Trophoblast cell (in vitro differentiated cells and primary cell): Measurements from ENCODE around the gene DNAJB8.

ENCODE experiments used
- DNase-seq, 2 donors: peaks; one replicate each; pipeline ENCODE4 v3.0.0-alpha.2; 2016
- H2AFZ ChIP-seq: 2 replicates; pipeline ENCODE4 v1.6.1; 2013; ENCODE audit warnings: low read length, moderate library complexity, mild to moderate bottlenecking; ENCODE audit not compliant: insufficient read depth, poor library complexity
- H2AK5ac ChIP-seq: 2 replicates; pipeline ENCODE4 v1.6.1; 2013; ENCODE audit warnings: mild to moderate bottlenecking, low read length
- H2BK120ac ChIP-seq: 2 replicates; pipeline ENCODE4 v1.6.1; 2013; ENCODE audit warnings: low read length, mild to moderate bottlenecking, moderate library complexity; ENCODE audit not compliant: insufficient read depth, poor library complexity
- H2BK12ac ChIP-seq: 2 replicates; pipeline ENCODE4 v1.6.1; 2013; ENCODE audit warnings: mild to moderate bottlenecking, low read length, moderate library complexity
- H2BK5ac ChIP-seq: 2 replicates; pipeline ENCODE4 v1.6.1; 2013; ENCODE audit warnings: low read length, low read depth, moderate library complexity, mild to moderate bottlenecking; ENCODE audit not compliant: poor library complexity
- H3K14ac ChIP-seq: 2 replicates; pipeline ENCODE4 v1.6.1; 2013; ENCODE audit warnings: mild to moderate bottlenecking, low read length
- H3K18ac ChIP-seq: 2 replicates; pipeline ENCODE4 v1.6.1; 2013; ENCODE audit warnings: mild to moderate bottlenecking, low read length
- H3K23ac ChIP-seq: 2 replicates; pipeline ENCODE4 v1.6.1; 2013; ENCODE audit warnings: low read length
- H3K27ac ChIP-seq: 2 replicates; pipeline ENCODE4 v1.5.1; 2013; ENCODE audit warnings: low read depth, mild to moderate bottlenecking, inconsistent platforms, low read length, moderate library complexity
- H3K27me3 ChIP-seq: 2 replicates; pipeline ENCODE4 v1.6.1; 2013; ENCODE audit warnings: inconsistent platforms, mild to moderate bottlenecking, low read length, moderate library complexity; ENCODE audit not compliant: insufficient read depth
- H3K36me3 ChIP-seq, 2 experiments: 1 replicate in 1 of 2; 2 replicates in 1 of 2; pipeline ENCODE4 v1.6.1; 2013; ENCODE audit warnings: low read length in 2 of 2, mild to moderate bottlenecking in 2 of 2, moderate library complexity in 1 of 2; ENCODE audit not compliant: insufficient read depth in 2 of 2, control insufficient read depth in 1 of 2
- H3K4ac ChIP-seq: 2 replicates; pipeline ENCODE4 v1.6.1; 2013; ENCODE audit warnings: low read depth, mild to moderate bottlenecking, low read length, moderate library complexity
- H3K4me1 ChIP-seq, 2 experiments: 1 replicate in 1 of 2; 2 replicates in 1 of 2; pipeline ENCODE4 v1.6.1; 2013; ENCODE audit warnings: low read length in 2 of 2, mild to moderate bottlenecking in 2 of 2, moderate library complexity in 1 of 2; ENCODE audit not compliant: insufficient read depth in 2 of 2, control insufficient read depth in 1 of 2
- H3K4me2 ChIP-seq: 2 replicates; pipeline ENCODE4 v1.6.1; 2013; ENCODE audit warnings: inconsistent platforms, mild to moderate bottlenecking, low read length, moderate library complexity
- H3K4me3 ChIP-seq: 2 replicates; pipeline ENCODE4 v1.5.1; 2013; ENCODE audit warnings: mild to moderate bottlenecking, low read depth, low read length, inconsistent platforms
- H3K79me1 ChIP-seq: one replicate; pipeline ENCODE4 v1.6.1; 2013; ENCODE audit warnings: low read length
- H3K79me2 ChIP-seq: 2 replicates; pipeline ENCODE4 v1.6.1; 2013; ENCODE audit warnings: low read length, mild to moderate bottlenecking; ENCODE audit not compliant: control insufficient read depth, insufficient read depth, poor library complexity
- H3K9ac ChIP-seq: 2 replicates; pipeline ENCODE4 v1.6.1; 2013; ENCODE audit warnings: mild to moderate bottlenecking, low read length
- H3K9me3 ChIP-seq: 2 replicates; pipeline ENCODE4 v1.6.1; 2013; ENCODE audit warnings: low read depth, mild to moderate bottlenecking, control low read depth, inconsistent platforms, low read length; ENCODE audit not compliant: insufficient read depth
- H4K12ac ChIP-seq: 2 replicates; pipeline ENCODE4 v1.6.1; 2013; ENCODE audit warnings: low read depth, mild to moderate bottlenecking, low read length, moderate library complexity
- H4K8ac ChIP-seq: 2 replicates; pipeline ENCODE4 v1.6.1; 2013; ENCODE audit warnings: low read depth, mild to moderate bottlenecking, low read length, moderate library complexity
- H4K91ac ChIP-seq: one replicate; pipeline ENCODE4 v1.6.1; 2013; ENCODE audit warnings: low read depth, mild to moderate bottlenecking, low read length, moderate library complexity
- WGBS: extraction: QIAGEN DNeasy Blood & Tissue Kit; methylation state at CpG from one replicate; pipeline ENCODE4 v1.1.7; 2013; ENCODE audit warnings: missing lambda C conversion rate; ENCODE audit not compliant: insufficient read length, insufficient coverage; ENCODE audit errors: extremely low coverage; 5-methylcytosine and 5-hydroxymethylcytosine counted together

DNAJB8 gene

GRCh38 chr3:128452678-128453275 lies 13.9 kb downstream of the DNAJB8 start:
- Histone ChIP-seq H3K79me1 (peaks cover 9% of the 10 kb centered on the region), H4K91ac (peak overlapping the region; percentile 75), H4K8ac (peak overlapping the region; percentile 47), H3K23ac (no peak overlapping the region), H3K36me3 (no peaks in the 10 kb centered on the region), H3K27ac (no peak overlapping the region), H3K9me3 (peaks cover 4% of the 10 kb centered on the region), H2AK5ac (peak overlapping the region; percentile 47), H3K27me3 (no peaks in the 10 kb centered on the region), H3K4me3 (no peak overlapping the region), H3K14ac (no peak overlapping the region), H3K4ac (no peak overlapping the region), H2BK5ac (peak overlapping the region; percentile 55), H3K18ac (no peak overlapping the region), H3K79me2 (peaks cover 3% of the 10 kb centered on the region), H4K12ac (no peak overlapping the region), H2BK12ac (peak overlapping the region; percentile 83), H3K4me1 (peaks cover 12 to 16% of the 10 kb centered on the region in 2 experiments), H3K4me2 (no peak overlapping the region), H3K9ac (no peak overlapping the region), H2BK120ac (peak overlapping the region; percentile 90), H2AFZ (no peak overlapping the region)
- WGBS = no CpG with 5 or more reads among the region's 21 CpGs
- DNase-seq = no peak

DNA sequence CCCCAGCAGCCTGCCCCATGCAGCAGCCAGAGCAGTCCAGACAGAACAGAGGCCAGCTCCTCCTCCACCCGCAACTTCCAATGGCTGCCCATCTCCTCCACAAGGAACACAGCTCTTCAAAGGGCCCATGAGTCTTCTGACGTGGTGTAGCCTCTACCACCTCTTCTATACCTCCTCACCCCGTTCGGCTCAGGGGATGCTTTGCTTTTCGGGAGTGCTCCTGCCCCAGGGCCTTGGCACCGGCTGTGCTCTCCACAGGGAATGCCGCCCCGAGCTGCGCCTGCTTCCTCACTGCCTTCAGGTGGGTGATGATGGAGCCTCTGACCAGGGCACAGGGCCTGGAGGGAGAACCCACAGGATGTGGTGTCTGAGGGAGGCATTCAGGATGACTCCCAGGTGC lies 14.6 kb downstream of the DNAJB8 start:
- Histone ChIP-seq H3K36me3 (no peaks in the 10 kb centered on the region), H3K14ac (no peak overlapping the region), H3K79me2 (peaks cover 3% of the 10 kb centered on the region), H3K79me1 (peaks cover 9% of the 10 kb centered on the region), H3K23ac (no peak overlapping the region), H3K9ac (no peak overlapping the region), H2BK12ac (peak overlapping the region; percentile 32), H4K91ac (no peak overlapping the region), H2BK120ac (no peak overlapping the region), H2AFZ (no peak overlapping the region), H3K9me3 (peaks cover 4% of the 10 kb centered on the region), H3K27me3 (no peaks in the 10 kb centered on the region), H3K4me1 (peaks cover 12 to 16% of the 10 kb centered on the region in 2 experiments), H4K12ac (no peak overlapping the region), H3K27ac (no peak overlapping the region), H2AK5ac (no peak overlapping the region), H3K4ac (no peak overlapping the region), H3K4me3 (no peak overlapping the region), H4K8ac (no peak overlapping the region), H3K4me2 (no peak overlapping the region), H2BK5ac (no peak overlapping the region), H3K18ac (no peak overlapping the region)
- no CpG with 5 or more reads among the region's 9 CpGs for WGBS
- no peak for DNase-seq

DNA sequence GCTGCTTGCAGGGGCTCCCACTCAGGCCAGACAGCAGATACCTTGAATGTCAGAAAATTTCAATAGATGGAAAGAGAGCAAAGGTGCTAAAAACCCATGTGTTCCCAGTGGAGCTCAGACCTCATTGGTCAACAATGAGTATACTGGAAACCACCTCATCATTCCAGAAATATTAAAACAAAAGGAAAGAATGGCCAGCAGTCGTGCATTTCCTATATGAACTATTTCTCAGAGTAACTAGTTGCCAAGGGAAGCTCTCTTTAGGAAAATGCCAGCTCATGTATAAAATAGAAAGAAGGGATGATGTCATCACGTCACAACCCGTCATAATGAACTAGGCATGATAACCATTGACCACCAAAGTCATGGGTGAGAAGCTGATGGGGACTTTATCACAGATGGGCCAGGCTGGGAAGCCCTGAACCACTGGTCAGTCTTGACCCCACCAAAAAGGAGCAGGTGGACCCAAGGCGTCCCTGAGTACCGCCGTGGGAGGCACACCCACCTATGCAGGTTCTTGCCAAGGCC lies 17.5 kb downstream of the DNAJB8 start:
- Histone ChIP-seq H3K4me3 (no peak overlapping the region), H2AFZ (no peak overlapping the region), H3K27me3 (no peaks in the 10 kb centered on the region), H3K9ac (no peak overlapping the region), H3K9me3 (peaks cover 11% of the 10 kb centered on the region), H2BK5ac (no peak overlapping the region), H3K23ac (no peak overlapping the region), H4K8ac (no peak overlapping the region), H3K18ac (no peak overlapping the region), H3K79me2 (peaks cover under 1% of the 10 kb centered on the region), H2BK120ac (no peak overlapping the region), H2BK12ac (no peak overlapping the region), H4K12ac (no peak overlapping the region), H3K27ac (no peak overlapping the region), H3K4me1 (peaks cover 8 to 12% of the 10 kb centered on the region in 2 experiments), H2AK5ac (no peak overlapping the region), H4K91ac (no peak overlapping the region), H3K79me1 (peaks cover under 1% of the 10 kb centered on the region), H3K4me2 (no peak overlapping the region), H3K4ac (no peak overlapping the region), H3K14ac (no peak overlapping the region), H3K36me3 (no peaks in the 10 kb centered on the region)
- peak in 1 of 2 donors; percentile 59 for DNase-seq
- no CpG with 5 or more reads among the region's 6 CpGs for WGBS

GRCh38 chr3:128448491-128448890 lies 18.2 kb downstream of the DNAJB8 start:
- no peaks in the 10 kb centered on the region for H3K27me3 ChIP-seq
- H3K4me3 ChIP-seq = no peak overlapping the region
- H3K4me2 ChIP-seq = no peak overlapping the region
- no peak overlapping the region for H3K4ac ChIP-seq
- no peaks in the 10 kb centered on the region for H3K36me3 ChIP-seq
- H2AFZ ChIP-seq = no peak overlapping the region
- peaks cover 4 to 5% of the 10 kb centered on the region in 2 experiments for H3K4me1 ChIP-seq
- H3K79me1 ChIP-seq = no peaks in the 10 kb centered on the region
- WGBS = no CpG with 5 or more reads among the region's 6 CpGs
- no peak for DNase-seq
- H2BK120ac ChIP-seq = no peak overlapping the region
- H4K12ac ChIP-seq = no peak overlapping the region
- no peak overlapping the region for H3K23ac ChIP-seq
- no peak overlapping the region for H3K27ac ChIP-seq
- no peak overlapping the region for H4K91ac ChIP-seq
- H2AK5ac ChIP-seq = no peak overlapping the region
- no peak overlapping the region for H3K14ac ChIP-seq
- H4K8ac ChIP-seq = no peak overlapping the region
- H3K9me3 ChIP-seq = peaks cover 11% of the 10 kb centered on the region
- H2BK12ac ChIP-seq = no peak overlapping the region
- no peak overlapping the region for H2BK5ac ChIP-seq
- no peaks in the 10 kb centered on the region for H3K79me2 ChIP-seq
- H3K9ac ChIP-seq = no peak overlapping the region
- H3K18ac ChIP-seq = no peak overlapping the region
